ENCODE measurements around the gene PRSS36.
"Not testable (repeated sequence)": the region's sequence is repeated elsewhere in the genome, so short reads cannot be mapped to it uniquely, and the experiment has no call there.

Gene PRSS36

DNA sequence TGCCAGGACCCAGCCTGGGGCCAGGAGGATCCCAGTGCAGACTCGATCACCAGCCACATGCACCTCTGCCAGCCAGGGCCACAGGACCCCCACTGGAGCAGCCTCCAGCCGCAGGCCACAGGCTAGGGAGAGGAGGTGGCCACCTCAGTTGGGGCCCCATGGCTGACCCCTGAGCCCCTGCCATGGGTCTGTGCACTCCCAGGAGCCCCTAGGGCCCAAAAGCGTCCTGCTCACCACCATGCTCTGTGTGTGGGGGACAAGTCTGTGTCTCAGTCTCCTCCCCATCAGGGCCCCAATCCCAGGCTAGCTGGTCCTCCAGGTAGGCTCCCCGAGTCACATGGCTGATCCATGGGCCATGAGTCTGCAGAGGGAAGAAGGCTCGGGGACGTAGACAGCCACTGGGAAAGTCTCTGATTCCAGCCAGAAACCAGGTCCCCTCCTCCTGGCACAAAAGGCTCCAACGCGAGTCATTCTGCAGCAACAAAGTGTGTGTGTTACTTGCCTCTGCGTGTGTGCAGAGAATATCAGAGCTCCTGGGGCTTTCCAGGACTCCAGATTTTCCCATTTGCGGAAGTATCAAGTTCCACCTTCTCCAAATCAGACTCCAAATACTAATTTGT, 8.3 kb downstream of the PRSS36 start:
- DNase-seq, result peak in 1 of 2 donors; percentile 79

DNA sequence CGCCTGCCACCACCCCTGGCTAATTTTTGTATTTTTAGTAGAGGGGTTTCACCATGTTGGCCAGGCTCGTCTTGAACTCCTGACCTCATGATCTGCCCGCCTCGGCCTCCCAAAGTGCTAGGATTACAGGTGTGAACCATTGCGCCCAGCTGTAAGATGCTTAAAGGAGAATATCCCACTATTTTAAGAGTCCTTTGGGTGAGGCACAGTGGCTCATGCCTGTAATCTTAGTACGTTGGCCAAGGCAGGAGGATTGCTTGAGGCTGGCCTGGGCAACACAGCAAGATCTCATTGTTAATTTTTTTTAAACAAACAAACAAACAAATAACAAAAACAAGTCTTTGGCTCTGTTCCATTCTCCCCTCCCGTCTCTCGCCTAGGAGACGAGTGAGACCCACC, 8.8 kb downstream of the PRSS36 start:
- DNase-seq, result not testable (repeated sequence)

DNA sequence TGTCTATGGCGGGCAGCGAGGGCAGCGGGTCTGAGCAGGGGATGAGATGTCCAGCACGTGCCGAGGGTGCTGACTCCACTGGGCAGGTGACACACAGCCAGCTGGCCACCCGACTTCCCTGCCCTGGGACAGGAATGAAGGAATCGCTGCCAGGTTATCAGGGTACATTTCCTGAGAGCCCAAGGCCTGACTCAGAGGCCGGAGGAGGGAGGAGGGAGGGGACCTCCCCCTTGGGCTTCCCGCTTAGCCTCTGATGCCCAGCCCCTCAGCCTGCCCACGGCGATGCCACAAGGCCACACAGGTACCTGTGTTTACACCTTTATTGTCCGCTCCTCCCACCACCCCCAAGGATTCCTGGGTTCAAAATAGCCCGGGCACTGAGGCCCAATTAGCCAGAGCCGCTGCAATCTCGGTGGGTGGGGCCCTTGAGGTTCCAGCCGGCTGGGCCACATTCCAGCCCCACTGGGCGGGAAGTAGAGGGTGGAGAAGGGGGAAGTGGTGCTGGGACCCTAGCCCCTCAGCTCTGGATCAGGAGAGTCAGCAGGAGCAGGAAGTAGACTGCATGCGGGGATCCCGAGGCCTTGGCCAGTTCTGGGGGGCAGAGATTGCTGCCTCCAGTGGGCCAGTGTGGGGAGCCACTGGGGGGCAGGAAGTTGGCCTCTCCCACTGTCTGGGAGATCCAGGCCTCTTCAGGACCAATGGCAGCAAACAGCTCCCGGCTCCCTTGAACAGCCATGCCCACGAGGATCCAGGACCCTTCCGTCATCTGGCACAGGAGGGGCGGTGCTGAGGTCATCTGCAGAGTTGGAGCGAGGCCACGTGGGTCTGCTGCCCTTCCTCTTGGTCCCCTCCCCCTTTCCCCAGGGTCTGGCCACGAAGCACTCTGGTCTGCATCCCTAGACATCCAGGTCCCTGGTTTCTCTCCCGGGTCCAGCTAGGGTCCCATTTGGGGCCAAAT, 11.0 kb downstream of the PRSS36 start:
- DNase-seq, result peak in 1 of 2 donors; percentile 28

DNA sequence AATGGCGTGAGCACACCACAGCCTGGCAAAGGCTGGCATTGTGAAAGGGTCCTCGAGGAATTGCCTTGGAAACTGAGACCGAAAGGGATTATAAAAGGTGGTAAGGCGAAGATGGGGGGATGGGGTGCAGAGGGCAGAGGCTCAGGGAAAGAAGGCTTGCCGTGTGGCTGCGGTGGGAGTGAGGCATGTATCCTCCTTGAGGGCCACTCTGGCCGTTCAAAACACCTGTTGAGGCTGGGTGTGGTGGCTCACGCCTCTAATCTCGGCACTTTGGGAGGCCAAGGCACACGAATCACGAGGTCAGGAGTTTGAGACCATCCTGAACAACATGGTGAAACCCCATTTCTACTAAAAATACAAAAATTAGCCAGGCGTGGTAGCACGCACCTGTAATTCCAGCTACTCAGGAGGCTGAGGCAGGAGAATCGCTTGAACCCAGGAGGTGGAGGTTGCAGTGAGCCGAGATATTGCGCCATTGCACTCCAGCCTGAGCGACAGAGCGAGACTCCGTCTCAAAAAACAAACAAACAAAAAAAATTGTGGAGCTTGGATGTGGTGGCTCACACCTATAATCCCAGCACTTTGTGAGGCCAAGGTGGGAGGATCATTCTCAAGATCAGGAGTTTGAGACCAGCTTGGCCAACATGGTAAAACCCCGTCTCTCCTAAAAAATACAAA, 12.9 kb downstream of the PRSS36 start:
- not testable (repeated sequence) for DNase-seq

DNA sequence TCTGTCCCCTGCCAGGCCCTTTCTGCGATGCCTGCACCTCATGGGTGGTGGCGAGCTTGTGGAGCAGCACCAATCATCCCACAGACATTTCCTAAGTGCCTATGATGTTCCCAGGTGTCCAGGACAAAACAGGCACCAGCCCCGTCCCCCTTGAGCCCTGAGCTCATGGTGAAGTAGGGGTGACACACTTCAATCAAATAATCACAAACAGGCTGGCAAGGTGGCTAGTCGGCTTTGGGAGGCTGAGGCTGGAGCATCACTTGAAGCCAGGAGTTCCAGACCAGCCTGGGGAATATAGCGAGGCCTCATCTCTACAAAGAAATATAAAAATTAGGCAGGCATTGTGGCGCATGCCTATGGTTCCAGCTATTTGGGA, 13.6 kb downstream of the PRSS36 start:
- no peak for DNase-seq

DNA sequence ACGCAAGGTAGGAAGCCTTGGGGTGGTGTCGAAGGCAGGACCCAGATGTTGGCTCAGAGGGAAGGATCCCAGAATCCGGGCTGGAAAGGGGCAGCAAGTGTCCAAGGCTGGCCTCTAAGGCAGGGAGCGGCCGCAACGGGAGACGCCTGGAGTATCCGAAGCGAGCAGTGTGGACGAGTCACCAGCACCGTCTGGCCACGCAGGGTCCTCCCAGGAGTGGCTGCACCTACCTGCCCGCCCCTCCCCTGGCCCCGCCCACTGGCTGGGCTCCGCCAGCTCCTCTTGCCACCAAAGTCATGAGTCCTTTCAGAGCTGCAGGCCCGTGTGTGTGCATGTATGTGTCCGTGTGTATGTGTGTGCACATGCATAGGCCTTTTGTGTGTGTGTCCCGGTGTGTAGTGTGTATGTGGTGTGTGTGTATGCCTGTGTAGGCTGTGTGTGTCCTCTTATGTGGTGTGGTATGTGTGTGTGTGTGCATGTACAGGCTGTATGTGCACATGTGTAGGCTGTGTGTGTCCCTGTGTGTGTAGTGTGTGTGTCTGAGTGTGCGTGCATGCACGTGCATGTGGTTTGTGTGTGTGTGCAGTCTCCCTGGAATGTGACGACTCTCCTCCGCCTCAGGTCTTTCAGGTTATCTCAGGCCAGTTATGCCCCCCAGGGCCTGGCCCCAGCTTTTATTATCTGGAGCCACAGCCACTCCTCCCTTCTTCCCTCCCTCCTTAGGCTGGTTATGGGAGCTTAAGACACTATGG, 14.2 kb downstream of the PRSS36 start, which contains the start of gene PRSS8:
PRSS8 (minus strand) TSS at position 193 of the 752 bp plus-strand sequence. CDS start 229 bp downstream, outside the sequence.
- no peak for DNase-seq

DNA sequence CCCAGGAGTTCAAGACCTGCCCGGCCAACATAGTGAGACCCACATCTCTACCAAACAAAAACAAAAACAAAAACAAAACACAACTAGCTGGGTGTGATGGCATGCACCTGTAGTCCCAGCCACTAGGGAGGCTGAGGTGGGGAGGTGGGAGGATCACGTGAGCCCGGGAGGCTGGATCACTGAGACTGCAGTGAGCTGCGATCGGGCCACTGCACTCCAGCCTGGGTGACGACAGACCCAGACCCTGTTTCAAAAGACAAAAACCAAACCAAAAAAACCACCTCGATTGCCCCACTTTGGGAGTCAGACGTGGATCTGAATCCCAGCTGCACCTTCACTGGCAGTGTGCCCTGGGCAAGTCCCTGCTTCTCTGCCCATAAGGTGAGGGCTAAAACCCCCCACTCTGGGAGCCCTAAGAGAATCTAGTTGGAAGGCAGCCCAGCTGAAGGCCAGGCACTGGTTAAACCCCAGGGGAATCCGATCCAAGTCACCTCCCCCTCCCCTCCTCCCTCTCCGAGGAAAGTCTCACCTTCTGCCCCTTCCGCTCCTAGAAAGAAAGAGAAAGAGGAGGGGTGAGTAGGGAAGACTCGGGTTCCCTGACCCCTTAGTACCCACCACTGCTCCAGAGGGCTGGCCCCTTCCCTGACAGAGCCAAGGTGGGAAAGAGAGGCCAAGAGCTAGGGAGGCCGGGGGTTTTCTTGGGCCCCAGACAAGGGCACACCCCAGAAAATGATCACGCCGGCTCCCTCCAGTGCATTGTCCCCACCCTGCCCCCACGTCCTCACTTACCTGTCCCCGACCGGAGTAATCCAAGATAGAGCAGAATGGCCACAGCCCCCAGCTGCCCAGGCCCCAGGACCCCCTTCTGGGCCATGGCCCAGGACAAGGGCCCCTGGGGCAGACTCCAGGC, 15.0 kb downstream of the PRSS36 start:
- DNase-seq, result no peak

DNA sequence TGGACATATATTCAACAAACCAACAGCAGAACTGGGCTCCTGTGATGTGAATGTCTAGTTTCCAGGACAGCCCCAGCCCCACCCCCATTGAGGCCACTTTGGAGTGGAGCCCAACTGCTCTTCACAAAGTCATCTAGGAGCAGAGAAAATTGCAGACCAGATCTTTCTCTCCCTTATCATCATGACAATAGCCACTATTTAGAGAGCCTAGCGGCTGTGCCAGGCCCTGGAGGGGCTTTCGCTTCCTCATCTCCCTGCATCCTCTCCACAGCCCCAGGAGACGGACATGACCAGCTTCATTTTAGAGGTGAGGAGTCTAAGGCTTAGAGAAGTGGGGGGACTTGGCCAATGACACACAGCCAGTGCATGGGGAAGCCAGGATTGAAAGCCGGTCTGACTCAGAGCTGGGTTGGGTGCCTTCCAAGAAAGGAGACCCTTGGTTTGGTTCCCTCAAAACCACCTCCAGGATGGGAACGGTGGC, 15.7 kb downstream of the PRSS36 start:
- peak in 1 of 2 donors; percentile 33 for DNase-seq

DNA sequence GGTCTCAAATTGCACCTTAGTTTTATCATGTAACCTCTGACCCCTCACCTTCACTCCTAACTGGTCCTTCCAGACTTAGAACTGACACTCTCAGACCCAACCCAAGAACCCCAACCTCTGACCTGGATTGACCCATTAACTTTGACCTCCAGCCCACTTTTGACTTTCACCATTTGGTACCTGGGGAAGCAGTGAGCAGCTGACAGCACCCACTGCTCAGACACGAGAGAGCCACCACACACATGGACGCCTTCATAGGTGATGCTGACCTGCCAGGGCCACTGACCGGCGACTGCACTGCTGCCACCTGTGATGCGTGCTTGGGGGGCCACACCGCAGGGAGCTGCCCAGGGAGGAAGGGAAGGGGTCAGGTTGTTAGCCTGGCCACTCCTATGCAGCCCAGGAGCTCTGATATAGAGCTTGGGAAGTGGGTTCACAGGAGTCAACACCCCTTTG, 16.8 kb downstream of the PRSS36 start:
- no peak for DNase-seq

DNA sequence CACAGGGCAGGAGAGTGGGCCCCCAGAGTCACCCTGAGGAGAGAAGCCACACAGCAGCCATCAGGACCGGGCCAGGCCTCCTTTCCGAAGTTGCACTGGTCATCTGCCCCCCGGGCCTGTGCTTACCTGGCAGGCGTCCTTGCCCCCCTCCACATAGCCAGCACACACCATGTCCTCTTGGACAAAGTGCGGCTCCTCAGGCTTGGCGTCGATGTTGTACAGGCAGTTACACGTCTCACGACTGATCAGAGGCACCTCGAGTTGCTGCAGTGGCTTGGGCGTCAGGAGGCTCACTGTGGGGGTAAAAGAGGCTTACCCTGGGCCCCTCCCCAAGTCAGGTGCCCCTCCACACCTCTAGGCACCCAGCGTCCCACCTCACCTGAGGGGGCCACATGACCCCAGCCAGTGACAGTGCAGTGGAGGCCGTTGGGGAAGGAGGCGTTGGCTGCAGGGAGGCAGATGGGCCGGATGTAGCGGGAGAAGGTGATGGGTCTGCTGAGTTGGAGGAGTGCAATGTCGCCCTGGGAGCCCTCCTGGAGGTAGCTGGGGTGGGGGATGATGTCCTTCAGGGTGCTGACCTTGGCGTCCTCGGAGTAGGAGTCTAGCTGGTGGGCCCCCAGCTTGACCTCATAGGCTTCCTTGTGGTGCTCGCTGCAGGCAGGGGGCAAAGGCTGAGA, 17.4 kb downstream of the PRSS36 start:
- no peak for DNase-seq

DNA sequence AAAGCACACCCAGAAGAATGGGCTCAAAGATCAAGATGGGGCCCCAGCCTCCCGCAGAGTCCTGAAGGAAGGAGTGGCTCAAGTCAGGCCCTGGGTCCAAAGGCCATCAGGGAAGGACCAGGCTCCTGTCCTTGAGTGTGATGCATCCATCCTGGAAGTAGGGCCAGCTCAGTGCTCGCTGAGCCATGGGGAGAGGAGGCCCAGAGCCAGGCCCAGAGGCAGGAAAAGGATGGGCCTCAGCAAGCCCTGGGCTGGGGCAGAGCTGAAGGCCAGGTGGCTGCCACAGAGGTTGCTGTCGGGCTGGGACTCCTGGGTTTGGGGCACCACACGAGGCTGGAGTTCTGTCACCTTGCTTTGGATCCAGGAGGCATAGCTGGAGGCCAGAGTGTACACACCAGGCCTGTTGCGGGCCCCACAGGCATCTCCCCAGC, 18.0 kb downstream of the PRSS36 start:
- no peak for DNase-seq

DNA sequence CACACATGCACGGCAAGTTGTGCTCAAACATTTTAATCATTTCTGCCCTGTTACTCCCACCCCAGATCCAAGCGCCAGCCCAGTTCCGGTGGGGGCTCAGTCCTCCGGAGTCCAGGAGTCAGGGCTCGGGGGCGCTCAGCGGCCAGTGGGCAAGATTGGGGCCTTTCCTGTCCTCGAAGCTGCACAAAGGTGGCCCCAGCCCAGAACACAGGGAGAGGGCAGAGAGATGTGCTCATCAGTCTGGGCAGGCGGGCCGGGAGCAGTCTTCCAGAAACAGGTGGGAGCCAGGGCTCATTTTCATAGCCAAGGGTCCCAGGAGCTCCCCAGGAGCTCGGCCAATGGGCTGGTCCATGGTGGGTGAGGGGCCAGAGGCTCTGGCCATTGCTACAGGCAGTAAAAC, 18.4 kb downstream of the PRSS36 start:
- no peak for DNase-seq

DNA sequence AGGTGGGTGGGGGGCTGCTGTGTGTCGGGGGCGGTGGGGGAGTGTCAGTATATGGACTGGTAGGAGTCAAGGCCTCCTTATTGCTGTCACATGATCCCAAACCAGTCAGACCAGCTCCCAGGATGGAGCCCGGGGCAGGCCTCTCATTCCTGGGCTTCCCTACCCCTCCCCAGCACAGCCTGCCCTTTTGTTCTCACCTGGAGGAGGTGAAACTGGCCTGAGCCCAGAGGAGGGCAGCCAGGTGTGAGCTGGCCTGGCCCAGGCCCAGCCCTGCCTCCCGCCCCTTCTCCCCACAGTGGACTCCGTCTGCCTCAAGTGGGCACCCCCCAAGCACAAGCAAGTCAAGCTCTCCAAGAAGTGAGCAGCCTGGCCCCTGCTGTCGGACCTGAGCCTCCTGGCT, 19.0 kb downstream of the PRSS36 start:
- DNase-seq, result no peak

DNA sequence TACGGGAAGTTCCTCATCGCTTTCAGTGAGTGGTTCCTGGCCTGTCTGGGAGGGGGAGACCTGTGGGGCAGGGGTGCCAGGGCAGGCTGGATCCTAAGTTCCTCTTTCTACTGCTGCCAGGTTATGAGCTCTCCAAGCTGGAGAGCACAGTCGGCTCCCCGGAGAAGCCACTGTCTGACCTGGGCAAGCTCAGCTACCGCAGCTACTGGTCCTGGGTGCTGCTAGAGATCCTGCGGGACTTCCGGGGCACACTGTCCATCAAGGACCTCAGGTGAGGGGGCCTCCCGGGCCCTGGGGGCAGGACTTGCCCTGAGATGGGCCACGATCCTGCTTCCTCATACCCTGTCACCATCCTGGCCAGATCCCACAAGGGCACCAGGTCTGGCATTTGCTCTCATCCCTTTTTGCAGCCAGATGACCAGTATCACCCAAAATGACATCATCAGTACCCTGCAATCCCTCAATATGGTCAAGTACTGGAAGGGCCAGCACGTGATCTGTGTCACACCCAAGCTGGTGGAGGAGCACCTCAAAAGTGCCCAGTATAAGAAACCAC, 19.5 kb downstream of the PRSS36 start:
- peak in 1 of 2 donors; percentile 51 for DNase-seq

DNA sequence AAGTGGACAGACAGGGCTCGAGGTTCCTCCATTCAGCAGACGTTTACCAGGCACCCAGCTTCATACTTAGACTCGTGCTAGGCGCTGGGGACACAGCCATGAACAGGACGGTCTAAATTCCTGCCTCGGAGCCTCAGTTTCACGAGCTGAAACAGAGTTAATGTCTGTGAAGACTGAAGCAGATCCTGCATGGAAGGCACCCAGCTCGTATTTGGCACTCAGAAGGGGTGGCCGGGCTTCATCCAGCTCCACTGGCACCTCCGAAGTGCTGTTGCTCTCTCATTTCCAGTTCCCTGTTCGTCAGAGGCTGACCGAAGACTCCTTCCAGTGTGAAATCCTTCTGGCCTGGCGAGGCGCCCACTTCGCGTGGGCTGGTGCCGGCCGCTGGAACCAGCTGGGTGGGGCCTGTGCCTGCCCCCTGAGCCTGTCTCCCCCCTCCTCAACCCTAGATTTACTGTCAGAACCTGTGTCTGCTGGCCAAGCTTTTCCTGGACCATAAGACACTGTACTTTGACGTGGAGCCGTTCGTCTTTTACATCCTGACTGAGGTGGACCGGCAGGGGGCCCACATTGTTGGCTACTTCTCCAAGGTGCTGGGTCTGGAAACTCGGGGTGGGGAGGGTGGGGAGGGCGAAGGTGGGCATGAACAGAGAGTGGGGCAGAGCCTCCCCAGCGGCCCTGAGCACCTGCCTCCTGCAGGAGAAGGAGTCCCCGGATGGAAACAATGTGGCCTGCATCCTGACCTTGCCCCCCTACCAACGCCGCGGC, 20.1 kb downstream of the PRSS36 start:
- DNase-seq, result peak; percentile 69 to 78

DNA sequence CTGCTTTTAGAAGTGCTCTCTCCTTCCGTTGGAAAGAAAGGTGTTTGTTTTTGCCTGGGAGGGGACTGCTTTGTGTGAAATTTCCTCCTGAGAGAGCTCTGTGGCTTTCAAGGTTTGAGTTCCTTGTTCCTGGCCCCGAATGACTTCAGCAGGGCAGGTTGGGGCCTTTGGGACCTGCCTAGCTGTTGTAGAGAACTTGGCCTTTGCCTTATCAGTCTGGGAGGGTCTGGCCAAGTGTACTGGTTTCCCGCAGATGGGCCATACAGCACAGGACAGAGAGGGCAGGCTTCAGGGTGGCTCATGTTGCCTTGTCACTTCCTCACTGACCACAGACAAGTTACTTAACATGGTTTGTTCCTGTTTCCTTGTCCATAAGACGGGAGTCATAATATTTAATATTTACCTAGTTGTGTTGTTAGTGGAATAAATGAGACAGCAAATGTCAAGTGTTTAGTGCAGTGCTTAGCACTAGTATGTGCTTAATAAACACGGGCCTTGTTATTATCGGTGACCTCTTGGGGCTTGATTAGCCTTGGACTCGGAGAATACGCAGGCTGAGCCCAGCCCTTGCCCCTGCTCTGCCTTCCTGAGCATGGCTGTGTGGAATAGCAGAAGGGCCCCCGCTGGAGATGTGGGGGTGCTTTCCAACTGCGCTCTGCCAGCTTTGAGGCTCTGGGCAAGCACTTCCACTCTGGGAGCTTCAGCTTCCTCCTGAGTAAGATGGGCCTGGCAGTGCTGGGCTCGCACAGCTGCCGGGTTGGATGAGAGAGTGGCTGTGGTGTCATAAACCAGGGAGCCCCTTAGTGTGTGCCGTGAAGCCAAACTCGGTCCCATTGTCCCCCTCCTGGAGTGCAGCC, 20.9 kb downstream of the PRSS36 start:
- peak; percentile 78 to 87 for DNase-seq

DNA sequence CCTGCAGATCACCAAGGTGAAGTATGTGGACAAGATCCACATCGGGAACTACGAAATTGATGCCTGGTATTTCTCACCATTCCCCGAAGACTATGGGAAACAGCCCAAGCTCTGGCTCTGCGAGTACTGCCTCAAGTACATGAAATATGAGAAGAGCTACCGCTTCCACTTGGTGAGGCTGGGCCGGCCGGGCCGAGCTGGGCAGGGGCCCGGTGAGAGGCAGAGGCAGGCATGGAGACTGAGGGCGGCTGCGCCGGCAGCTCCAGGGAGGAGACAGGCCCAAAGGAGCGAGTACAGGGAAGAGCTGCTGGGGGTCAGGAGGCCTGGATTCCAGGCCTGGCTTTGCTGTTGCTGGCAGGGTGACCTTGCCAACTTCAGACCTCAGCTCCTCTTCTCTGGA, 22.7 kb downstream of the PRSS36 start:
- DNase-seq, result no peak

DNA sequence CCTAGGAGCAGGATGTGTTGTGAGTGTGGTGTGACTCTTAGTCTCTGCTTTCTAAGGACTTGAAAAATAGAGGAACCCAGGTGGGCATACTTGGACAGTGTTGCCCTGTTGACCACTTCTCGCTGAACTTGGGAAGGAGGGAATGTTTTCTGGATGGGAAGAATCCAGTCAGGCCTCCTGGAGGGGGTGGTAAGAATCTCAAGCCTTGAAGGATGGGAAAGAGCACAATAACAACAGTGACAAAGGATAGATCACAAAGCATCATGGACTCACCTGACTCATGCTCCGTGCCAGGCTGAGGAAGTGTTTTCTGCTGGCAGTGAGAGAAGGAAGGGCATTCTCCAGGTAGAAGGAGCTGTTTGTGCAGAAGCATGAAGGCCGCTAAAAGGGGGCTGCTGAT, 24.0 kb downstream of the PRSS36 start:
- no peak for DNase-seq

DNA sequence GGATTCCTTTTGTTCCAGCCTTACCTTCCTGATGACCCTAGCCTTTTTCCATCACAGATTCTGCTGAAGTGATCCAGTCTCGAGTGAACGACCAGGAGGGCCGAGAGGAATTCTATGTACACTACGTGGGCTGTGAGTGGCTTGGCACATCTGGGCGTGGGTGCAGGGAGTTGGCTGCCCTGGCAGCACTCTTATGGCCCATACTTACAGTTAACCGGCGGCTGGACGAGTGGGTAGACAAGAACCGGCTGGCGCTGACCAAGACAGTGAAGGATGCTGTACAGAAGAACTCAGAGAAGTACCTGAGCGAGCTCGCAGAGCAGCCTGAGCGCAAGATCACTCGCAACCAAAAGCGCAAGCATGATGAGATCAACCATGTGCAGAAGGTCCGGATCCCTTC, 29.7 kb downstream of the PRSS36 start:
- DNase-seq, result no peak

Data from inflammatory macrophage treated with lipopolysaccharide for 1 hour (primary cell).